HG03108 (cell line): ENCODE results near the gene UCMA.

ENCODE experiments used
- ATAC-seq: cut with Tn5 transposase; IDR thresholded peaks from one replicate; pipeline ENCODE4 v1.9.1; 2021; ENCODE audit warnings: moderate library complexity; ENCODE audit not compliant: unreplicated experiment

UCMA gene

GRCh38 chr10:13189961-13190360 lies 44.2 kb downstream of the UCMA start:
- ATAC-seq = no peak

- ATAC-seq = no peak
These were observed 45.6 kb downstream of the UCMA start for GRCh38 chr10:13188593-13188992.

- ATAC-seq = no peak
These were observed 47.0 kb downstream of the UCMA start for GRCh38 chr10:13187135-13187534.

- no peak for ATAC-seq
These were observed 49.3 kb downstream of the UCMA start for GRCh38 chr10:13184730-13185514.

GRCh38 chr10:13184276-13184675 lies 49.9 kb downstream of the UCMA start:
- ATAC-seq = no peak

GRCh38 chr10:13183625-13184024 lies 50.5 kb downstream of the UCMA start:
- ATAC-seq = no peak

GRCh38 chr10:13182424-13182823 lies 51.8 kb downstream of the UCMA start:
- ATAC-seq = no peak

GRCh38 chr10:13180788-13181187 lies 53.4 kb downstream of the UCMA start:
- ATAC-seq = no peak

- no peak for ATAC-seq
These were observed 60.6 kb downstream of the UCMA start for GRCh38 chr10:13173616-13174015.
